ENCODE results near the gene SH3RF3. TPM values are rescaled to one million over a fixed set of nuclear protein-coding genes. Genes with fewer than 3 reads are reported as not detected.

SH3RF3 gene
- total and polyA plus RNA-seq, 2 of the 13 experiments (the other 11 are each of a cell fraction or from before 2014, with no cell fraction given): 0.04 TPM; not detected in 1

DNA sequence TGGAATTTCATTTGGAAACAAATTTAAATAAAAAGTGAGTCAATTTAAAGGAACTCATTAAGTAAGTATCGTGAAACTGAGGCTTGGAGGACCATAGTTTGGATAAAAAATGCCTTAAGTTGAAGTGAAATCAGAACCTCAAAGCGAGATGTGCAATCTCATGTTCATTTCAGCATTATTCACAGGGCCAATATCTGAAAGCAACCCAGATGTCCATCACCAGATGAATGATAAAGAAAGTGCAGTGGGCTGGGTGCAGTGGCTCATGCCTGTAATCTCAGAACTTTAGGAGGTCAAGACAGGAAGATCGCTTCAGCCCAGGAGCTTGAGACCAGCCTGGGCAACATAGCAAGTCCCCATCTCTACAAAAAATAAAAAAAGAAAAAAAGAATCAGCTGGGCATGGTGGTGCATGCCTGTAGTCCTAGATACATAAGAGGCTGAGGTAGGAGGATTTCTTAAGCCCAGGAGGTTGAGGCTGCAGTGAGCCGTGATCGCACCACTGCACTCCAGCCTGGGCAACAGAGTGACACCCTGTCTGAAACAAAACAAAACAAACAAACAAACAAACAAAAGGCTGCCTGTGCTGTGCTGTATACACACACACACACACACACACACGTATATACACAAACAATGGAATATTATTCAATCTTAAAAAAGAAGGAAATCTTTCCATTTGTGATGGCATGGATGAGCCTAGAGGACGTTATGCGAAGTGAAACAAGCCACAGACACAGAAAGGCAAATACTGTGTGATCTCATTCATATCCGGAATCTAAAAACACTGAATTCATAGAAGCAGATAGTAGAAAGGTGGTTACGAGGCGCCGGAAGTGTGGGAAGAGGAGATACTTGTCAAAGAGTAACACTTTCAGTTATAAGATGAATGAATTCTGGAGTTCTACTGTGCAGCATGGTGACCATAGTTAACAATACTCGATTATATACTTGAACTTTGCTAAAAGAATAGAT is 14.5 kb downstream of the SH3RF3 start:
- Histone ChIP-seq H3K4me2 (ENCODE audit: low read depth, low read length) (no peak overlapping the region), H3K27me3 (ENCODE audit: control insufficient read depth in 1 of 2, insufficient read depth in 2 of 2, low read length in 2 of 2) (peaks cover 0 to 1% of the 10 kb centered on the region in 2 experiments; a peak in 2 of 5 replicates), H2AFZ (ENCODE audit: low read length) (no peak overlapping the region), H4K20me1 (ENCODE audit: insufficient read depth, low read length) (no peaks in the 10 kb centered on the region; the same call in 1 of the 2 replicates), H3K9ac (ENCODE audit: insufficient read depth, low read depth, low read length) (no peak overlapping the region), H3K4me3 (replicated peaks in 1 of 3; ENCODE audit: insufficient read depth in 1 of 3, low read depth in 2 of 3, low read length in 3 of 3) (no peak overlapping the region), H3K79me2 (ENCODE audit: insufficient read depth, low read length) (no peaks in the 10 kb centered on the region), H3K36me3 (replicated peaks in 1 of 2; ENCODE audit: control insufficient read depth in 1 of 2, insufficient read depth in 2 of 2, low read length in 2 of 2) (no peaks in the 10 kb centered on the region), H3K4me1 (ENCODE audit: insufficient read depth, low read length) (no peaks in the 10 kb centered on the region), H3K27ac (ENCODE audit: extremely low read length, insufficient read depth, low read length) (no peak overlapping the region), H3K9me3 (ENCODE audit: low read length) (no peaks in the 10 kb centered on the region)
- ATAC-seq (no peak), FAIRE-seq (no peak), DNase-seq (ENCODE audit: low spot score) (no peak)
- intact Hi-C loops (cut with micrococcal nuclease; ENCODE audit: unreplicated experiment): no loop called here
- 56% methylated on average over 13 of the region's 13 CpGs for WGBS (ENCODE audit: low lambda C conversion rate)
- in situ Hi-C loops (cut with HindIII; ENCODE audit: extremely low pct_ligation_motif_present, low pct_unique_long_range_greater_than_20kb): no loop called here
- ChIA-PET CTCF (ENCODE audit: low intra/inter-chr PET ratio, low total read pairs) (no interaction called here), POLR2A (no interaction called here)
- no TSS peak for BruUV-seq (replicated peaks)
- no peak for TF ChIP-seq ZNF33B (CRISPR knock-in tag; IDR thresholded peaks at IDR 0.05)
- no peak for TF ChIP-seq XRCC5 (optimal IDR thresholded peaks at IDR 0.05; ENCODE audit: low read length)
- TF ChIP-seq NAIF1 (CRISPR knock-in tag; IDR thresholded peaks at IDR 0.05; ENCODE audit: borderline replicate concordance): no peak
- TF ChIP-seq FOXA1 (IDR thresholded peaks at IDR 0.05): no peak
- TF ChIP-seq FOXA1 (CRISPR knock-in tag; IDR thresholded peaks at IDR 0.05): no peak

DNA sequence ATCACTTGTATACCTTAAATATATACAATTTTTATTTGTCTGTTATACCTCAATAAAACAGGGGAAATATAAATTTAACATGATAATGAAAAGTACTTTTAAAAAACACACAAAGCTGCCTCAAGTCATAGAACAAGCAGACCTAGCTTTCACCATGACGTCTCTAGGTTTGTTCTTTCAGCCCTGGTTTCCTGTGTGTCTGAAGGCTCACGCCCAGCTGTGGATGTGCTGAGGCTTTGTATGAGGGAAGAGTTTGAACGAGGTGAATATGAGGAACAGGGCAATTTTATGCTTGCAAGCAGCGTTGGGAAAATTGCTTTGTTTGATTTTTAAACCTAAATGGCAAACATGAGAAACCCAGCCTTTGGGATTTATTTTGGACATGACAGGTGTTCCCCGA is 15.3 kb downstream of the SH3RF3 start:
- no peak for FAIRE-seq
- Histone ChIP-seq H3K9me3 (ENCODE audit: low read length) (no peaks in the 10 kb centered on the region), H3K79me2 (ENCODE audit: insufficient read depth, low read length) (no peaks in the 10 kb centered on the region), H2AFZ (ENCODE audit: low read length) (no peak overlapping the region), H3K4me3 (replicated peaks in 1 of 3; ENCODE audit: insufficient read depth in 1 of 3, low read depth in 2 of 3, low read length in 3 of 3) (no peak overlapping the region), H3K4me1 (ENCODE audit: insufficient read depth, low read length) (no peaks in the 10 kb centered on the region), H3K36me3 (replicated peaks in 1 of 2; ENCODE audit: control insufficient read depth in 1 of 2, insufficient read depth in 2 of 2, low read length in 2 of 2) (no peaks in the 10 kb centered on the region), H3K4me2 (ENCODE audit: low read depth, low read length) (no peak overlapping the region), H3K27me3 (ENCODE audit: control insufficient read depth in 1 of 2, insufficient read depth in 2 of 2, low read length in 2 of 2) (peaks cover 0 to 1% of the 10 kb centered on the region in 2 experiments; a peak in 2 of 5 replicates), H3K9ac (ENCODE audit: insufficient read depth, low read depth, low read length) (no peak overlapping the region), H4K20me1 (ENCODE audit: insufficient read depth, low read length) (no peaks in the 10 kb centered on the region; the same call in 1 of the 2 replicates), H3K27ac (ENCODE audit: extremely low read length, insufficient read depth, low read length) (no peak overlapping the region)
- ChIA-PET POLR2A (no interaction called here), CTCF (ENCODE audit: low intra/inter-chr PET ratio, low total read pairs) (no interaction called here)
- intact Hi-C loops (cut with micrococcal nuclease; ENCODE audit: unreplicated experiment) (no loop called here), in situ Hi-C loops (cut with HindIII; ENCODE audit: extremely low pct_ligation_motif_present, low pct_unique_long_range_greater_than_20kb) (no loop called here)
- DNase-seq (ENCODE audit: low spot score): no peak
- WGBS (ENCODE audit: low lambda C conversion rate): 32% methylated on average over 5 of the region's 5 CpGs
- ATAC-seq: no peak
- no peak for TF ChIP-seq NKX3-1 (CRISPR knock-in tag; IDR thresholded peaks at IDR 0.05)
- TF ChIP-seq TCF12 (IDR thresholded peaks at IDR 0.05): no peak
- TF ChIP-seq TCF12 (CRISPR knock-in tag; IDR thresholded peaks at IDR 0.05): no peak
- TF ChIP-seq, protein P1, sequence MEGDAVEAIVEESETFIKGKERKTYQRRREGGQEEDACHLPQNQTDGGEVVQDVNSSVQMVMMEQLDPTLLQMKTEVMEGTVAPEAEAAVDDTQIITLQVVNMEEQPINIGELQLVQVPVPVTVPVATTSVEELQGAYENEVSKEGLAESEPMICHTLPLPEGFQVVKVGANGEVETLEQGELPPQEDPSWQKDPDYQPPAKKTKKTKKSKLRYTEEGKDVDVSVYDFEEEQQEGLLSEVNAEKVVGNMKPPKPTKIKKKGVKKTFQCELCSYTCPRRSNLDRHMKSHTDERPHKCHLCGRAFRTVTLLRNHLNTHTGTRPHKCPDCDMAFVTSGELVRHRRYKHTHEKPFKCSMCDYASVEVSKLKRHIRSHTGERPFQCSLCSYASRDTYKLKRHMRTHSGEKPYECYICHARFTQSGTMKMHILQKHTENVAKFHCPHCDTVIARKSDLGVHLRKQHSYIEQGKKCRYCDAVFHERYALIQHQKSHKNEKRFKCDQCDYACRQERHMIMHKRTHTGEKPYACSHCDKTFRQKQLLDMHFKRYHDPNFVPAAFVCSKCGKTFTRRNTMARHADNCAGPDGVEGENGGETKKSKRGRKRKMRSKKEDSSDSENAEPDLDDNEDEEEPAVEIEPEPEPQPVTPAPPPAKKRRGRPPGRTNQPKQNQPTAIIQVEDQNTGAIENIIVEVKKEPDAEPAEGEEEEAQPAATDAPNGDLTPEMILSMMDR (CRISPR knock-in tag; IDR thresholded peaks at IDR 0.05): no peak
- no peak for TF ChIP-seq HHEX (CRISPR knock-in tag; IDR thresholded peaks at IDR 0.05)
- TF ChIP-seq ZNF816 (CRISPR knock-in tag; IDR thresholded peaks at IDR 0.05; ENCODE audit: borderline replicate concordance): no peak
- TF ChIP-seq, protein P2, sequence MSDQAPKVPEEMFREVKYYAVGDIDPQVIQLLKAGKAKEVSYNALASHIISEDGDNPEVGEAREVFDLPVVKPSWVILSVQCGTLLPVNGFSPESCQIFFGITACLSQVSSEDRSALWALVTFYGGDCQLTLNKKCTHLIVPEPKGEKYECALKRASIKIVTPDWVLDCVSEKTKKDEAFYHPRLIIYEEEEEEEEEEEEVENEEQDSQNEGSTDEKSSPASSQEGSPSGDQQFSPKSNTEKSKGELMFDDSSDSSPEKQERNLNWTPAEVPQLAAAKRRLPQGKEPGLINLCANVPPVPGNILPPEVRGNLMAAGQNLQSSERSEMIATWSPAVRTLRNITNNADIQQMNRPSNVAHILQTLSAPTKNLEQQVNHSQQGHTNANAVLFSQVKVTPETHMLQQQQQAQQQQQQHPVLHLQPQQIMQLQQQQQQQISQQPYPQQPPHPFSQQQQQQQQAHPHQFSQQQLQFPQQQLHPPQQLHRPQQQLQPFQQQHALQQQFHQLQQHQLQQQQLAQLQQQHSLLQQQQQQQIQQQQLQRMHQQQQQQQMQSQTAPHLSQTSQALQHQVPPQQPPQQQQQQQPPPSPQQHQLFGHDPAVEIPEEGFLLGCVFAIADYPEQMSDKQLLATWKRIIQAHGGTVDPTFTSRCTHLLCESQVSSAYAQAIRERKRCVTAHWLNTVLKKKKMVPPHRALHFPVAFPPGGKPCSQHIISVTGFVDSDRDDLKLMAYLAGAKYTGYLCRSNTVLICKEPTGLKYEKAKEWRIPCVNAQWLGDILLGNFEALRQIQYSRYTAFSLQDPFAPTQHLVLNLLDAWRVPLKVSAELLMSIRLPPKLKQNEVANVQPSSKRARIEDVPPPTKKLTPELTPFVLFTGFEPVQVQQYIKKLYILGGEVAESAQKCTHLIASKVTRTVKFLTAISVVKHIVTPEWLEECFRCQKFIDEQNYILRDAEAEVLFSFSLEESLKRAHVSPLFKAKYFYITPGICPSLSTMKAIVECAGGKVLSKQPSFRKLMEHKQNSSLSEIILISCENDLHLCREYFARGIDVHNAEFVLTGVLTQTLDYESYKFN (CRISPR knock-in tag; conservative IDR thresholded peaks at IDR 0.05): no peak
- TF ChIP-seq ZNF577 (CRISPR knock-in tag; IDR thresholded peaks at IDR 0.05; ENCODE audit: borderline replicate concordance, low read depth): no peak
- BruUV-seq (replicated peaks): no TSS peak
